AG10803 (cell line): ENCODE measurements around the gene FHIT.

Experiments used
- DNase-seq: peaks from one replicate; pipeline ENCODE4 v3.0.0; 2010; ENCODE audit warnings: low read depth
- H3K4me3 ChIP-seq: 2 replicates; pipeline ENCODE4 v1.5.1; 2011; ENCODE audit warnings: mild to moderate bottlenecking, low read length, control low read depth
- TF ChIP-seq, protein P1 (sequence below): conservative IDR thresholded peaks from 2 replicates; pipeline ENCODE4 v1.5.1; 2011; ENCODE audit warnings: mild to moderate bottlenecking, low read length, control low read depth, inconsistent platforms

Gene FHIT

GRCh38 chr3:60243456-60243855 is 1007.8 kb downstream of the FHIT start:
- TF ChIP-seq, protein P1, sequence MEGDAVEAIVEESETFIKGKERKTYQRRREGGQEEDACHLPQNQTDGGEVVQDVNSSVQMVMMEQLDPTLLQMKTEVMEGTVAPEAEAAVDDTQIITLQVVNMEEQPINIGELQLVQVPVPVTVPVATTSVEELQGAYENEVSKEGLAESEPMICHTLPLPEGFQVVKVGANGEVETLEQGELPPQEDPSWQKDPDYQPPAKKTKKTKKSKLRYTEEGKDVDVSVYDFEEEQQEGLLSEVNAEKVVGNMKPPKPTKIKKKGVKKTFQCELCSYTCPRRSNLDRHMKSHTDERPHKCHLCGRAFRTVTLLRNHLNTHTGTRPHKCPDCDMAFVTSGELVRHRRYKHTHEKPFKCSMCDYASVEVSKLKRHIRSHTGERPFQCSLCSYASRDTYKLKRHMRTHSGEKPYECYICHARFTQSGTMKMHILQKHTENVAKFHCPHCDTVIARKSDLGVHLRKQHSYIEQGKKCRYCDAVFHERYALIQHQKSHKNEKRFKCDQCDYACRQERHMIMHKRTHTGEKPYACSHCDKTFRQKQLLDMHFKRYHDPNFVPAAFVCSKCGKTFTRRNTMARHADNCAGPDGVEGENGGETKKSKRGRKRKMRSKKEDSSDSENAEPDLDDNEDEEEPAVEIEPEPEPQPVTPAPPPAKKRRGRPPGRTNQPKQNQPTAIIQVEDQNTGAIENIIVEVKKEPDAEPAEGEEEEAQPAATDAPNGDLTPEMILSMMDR, result no peak
- H3K4me3 ChIP-seq, result no peak overlapping the region
- no peak for DNase-seq

DNA sequence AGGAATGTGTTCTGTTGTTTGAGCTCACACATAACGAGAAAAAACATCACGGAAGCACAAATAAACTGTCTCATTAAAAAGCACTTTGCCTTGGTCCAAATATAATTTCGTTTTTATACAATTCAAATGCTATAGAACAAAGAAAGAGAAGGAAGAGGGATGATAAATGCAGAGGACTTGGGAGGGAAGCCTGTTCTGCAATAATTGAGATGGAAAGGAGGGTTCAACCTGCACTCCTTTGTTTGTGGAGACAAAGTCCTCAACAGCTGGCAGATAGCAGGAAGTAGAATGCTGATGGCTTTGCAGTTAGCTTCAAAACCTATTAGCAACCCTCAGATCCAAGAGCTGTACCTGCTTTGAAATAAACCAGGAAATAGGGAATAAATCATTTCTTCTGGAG is 1010.8 kb downstream of the FHIT start:
- no peak for DNase-seq
- TF ChIP-seq, protein P1, result no peak
- H3K4me3 ChIP-seq, result no peak overlapping the region

GRCh38 chr3:60238550-60238949 is 1012.7 kb downstream of the FHIT start:
- no peak for DNase-seq
- no peak overlapping the region for H3K4me3 ChIP-seq
- TF ChIP-seq, protein P1, result no peak

DNA sequence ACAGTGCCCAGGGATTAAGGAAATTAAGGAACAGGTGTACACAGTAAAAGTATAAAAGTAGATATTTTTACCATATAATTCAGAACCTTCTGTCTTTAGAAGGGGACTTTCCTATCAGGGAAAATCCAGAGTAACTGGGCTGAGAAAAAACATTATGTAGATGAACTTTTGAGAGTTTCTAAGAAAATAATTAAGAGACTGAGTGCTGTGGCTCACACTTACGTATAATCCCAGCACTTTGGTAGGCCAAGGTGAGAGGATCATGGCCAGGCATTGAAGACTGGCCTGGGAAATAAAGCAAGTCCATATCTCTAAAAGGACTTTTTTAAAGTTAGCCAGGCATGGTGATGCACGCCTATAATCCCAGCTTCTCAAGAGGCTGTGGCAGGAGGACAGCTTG is 1021.8 kb downstream of the FHIT start:
- H3K4me3 ChIP-seq, result no peak overlapping the region
- TF ChIP-seq, protein P1, result no peak
- no peak for DNase-seq

DNA sequence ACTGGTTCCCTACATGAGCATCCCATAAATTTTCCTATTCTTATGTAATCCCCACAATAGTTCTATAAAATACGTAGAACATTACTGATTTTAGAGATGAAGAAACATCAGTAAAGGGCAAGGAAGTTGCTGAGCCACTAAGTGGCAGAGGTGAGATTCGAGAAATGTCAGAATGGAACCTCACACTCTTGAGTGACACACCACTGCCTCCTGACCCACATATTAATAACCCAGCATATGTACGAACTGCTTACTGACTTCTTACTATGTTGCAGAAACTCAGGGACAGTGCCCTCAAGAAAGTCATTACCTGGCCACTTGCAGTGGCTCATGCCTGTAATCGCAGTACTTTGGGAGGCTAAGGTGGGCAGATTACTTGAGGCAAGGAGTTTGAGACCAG is 1022.4 kb downstream of the FHIT start:
- TF ChIP-seq, protein P1, result no peak
- DNase-seq, result no peak
- no peak overlapping the region for H3K4me3 ChIP-seq

GRCh38 chr3:60226912-60227311 is 1024.3 kb downstream of the FHIT start:
- no peak for DNase-seq
- no peak overlapping the region for H3K4me3 ChIP-seq
- TF ChIP-seq, protein P1, result no peak

- no peak overlapping the region for H3K4me3 ChIP-seq
- DNase-seq, result no peak
- TF ChIP-seq, protein P1, result no peak
These were observed 1025.4 kb downstream of the FHIT start for GRCh38 chr3:60225848-60226247.
